Measurements from ENCODE around the gene TIAM1. TPM values are rescaled to one million over a fixed set of nuclear protein-coding genes. Genes with fewer than 3 reads are reported as not detected.
A peak's percentile ranks its signal among the peaks of the same experiment; 100 is the strongest.

Gene TIAM1, protein sequence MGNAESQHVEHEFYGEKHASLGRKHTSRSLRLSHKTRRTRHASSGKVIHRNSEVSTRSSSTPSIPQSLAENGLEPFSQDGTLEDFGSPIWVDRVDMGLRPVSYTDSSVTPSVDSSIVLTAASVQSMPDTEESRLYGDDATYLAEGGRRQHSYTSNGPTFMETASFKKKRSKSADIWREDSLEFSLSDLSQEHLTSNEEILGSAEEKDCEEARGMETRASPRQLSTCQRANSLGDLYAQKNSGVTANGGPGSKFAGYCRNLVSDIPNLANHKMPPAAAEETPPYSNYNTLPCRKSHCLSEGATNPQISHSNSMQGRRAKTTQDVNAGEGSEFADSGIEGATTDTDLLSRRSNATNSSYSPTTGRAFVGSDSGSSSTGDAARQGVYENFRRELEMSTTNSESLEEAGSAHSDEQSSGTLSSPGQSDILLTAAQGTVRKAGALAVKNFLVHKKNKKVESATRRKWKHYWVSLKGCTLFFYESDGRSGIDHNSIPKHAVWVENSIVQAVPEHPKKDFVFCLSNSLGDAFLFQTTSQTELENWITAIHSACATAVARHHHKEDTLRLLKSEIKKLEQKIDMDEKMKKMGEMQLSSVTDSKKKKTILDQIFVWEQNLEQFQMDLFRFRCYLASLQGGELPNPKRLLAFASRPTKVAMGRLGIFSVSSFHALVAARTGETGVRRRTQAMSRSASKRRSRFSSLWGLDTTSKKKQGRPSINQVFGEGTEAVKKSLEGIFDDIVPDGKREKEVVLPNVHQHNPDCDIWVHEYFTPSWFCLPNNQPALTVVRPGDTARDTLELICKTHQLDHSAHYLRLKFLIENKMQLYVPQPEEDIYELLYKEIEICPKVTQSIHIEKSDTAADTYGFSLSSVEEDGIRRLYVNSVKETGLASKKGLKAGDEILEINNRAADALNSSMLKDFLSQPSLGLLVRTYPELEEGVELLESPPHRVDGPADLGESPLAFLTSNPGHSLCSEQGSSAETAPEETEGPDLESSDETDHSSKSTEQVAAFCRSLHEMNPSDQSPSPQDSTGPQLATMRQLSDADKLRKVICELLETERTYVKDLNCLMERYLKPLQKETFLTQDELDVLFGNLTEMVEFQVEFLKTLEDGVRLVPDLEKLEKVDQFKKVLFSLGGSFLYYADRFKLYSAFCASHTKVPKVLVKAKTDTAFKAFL (N-terminal part only)
- total RNA-seq (1 to 10 TPM in 2 of 4 donors, under 1 TPM in 2; 0.75 to 1.7 (median 0.96) TPM), polyA plus RNA-seq (under 1 TPM; 0.21 to 0.35 (median 0.31) TPM)
- long read RNA-seq, donor 1: 0 reads
- long read RNA-seq, donor 2, partial matches to known transcripts: 0 of 1 reads
- long read RNA-seq, donor 2, other reads (novel, unspliced or antisense): 1 of 1 reads

DNA sequence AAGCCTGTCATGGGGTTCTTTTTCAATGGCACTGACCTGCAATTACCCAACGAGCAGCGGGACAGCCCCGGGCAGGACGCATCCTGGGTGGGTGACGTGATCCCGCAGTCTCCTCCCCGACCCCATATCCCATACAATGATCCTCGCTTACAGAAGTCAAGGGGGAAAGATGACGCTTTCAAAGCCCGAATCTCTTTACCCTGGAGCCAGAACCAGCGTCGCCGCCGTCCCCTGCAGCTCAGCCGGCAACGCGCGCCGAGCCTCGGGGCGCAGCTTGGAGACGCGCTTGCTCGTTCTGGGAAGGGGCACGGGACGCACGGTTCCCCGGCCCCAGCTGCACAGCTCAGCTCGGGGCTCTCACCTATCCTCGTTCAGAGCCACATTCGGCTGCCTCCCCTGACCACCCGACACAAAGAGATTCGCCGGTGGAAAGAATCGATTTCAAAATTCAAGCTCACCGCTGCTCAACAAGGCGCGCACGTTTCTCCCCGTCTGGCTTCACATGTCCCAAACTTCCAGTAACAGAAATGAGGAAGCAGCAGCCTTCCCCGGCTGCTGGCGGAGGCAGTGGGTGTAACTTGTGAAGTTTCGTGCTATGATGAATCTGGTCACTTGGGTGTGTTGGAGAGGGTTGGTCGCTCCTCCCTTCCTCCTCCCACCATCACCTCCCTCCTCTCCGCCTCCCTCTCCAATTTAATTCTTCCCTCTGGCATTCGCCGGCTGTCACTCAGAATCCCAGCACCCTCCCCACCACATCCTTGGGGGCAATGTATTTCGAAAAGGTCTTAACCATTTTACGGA is at the start of gene TIAM1:
TIAM1 (minus strand) TSS at position 582 of the 801 bp plus-strand sequence. CDS start 77,289 bp downstream, outside the sequence.
- H3K36me3 ChIP-seq (ENCODE audit: insufficient read depth in 1 of 2, low read depth in 1 of 2): no peaks in the 10 kb centered on the region
- peak within 1 kb of the TSS; percentile 50 for H3K4me3 ChIP-seq
- no peaks in the 10 kb centered on the region for H3K4me1 ChIP-seq
- intact Hi-C loops (cut with DNase I): no loop called here
- 0 to 1% (median 1%) methylated on average over 47 to 49 of the region's 49 CpGs for WGBS, 3 donors
- no peak within 1 kb of the TSS for H3K27ac ChIP-seq
- no peaks in the 10 kb centered on the region for H3K9me3 ChIP-seq
- peak; percentile 58 to 74 for DNase-seq
- H3K27me3 ChIP-seq (ENCODE audit: insufficient read depth in 3 of 3, low read length in 2 of 3): peaks cover 0 to 22% (median 3%) of the 10 kb centered on the region in 3 donors
- TF ChIP-seq, protein P1, sequence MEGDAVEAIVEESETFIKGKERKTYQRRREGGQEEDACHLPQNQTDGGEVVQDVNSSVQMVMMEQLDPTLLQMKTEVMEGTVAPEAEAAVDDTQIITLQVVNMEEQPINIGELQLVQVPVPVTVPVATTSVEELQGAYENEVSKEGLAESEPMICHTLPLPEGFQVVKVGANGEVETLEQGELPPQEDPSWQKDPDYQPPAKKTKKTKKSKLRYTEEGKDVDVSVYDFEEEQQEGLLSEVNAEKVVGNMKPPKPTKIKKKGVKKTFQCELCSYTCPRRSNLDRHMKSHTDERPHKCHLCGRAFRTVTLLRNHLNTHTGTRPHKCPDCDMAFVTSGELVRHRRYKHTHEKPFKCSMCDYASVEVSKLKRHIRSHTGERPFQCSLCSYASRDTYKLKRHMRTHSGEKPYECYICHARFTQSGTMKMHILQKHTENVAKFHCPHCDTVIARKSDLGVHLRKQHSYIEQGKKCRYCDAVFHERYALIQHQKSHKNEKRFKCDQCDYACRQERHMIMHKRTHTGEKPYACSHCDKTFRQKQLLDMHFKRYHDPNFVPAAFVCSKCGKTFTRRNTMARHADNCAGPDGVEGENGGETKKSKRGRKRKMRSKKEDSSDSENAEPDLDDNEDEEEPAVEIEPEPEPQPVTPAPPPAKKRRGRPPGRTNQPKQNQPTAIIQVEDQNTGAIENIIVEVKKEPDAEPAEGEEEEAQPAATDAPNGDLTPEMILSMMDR (IDR thresholded peaks at IDR 0.05): no peak
- ATAC-seq: peak in 2 of 4 donors; percentile 51 to 75

DNA sequence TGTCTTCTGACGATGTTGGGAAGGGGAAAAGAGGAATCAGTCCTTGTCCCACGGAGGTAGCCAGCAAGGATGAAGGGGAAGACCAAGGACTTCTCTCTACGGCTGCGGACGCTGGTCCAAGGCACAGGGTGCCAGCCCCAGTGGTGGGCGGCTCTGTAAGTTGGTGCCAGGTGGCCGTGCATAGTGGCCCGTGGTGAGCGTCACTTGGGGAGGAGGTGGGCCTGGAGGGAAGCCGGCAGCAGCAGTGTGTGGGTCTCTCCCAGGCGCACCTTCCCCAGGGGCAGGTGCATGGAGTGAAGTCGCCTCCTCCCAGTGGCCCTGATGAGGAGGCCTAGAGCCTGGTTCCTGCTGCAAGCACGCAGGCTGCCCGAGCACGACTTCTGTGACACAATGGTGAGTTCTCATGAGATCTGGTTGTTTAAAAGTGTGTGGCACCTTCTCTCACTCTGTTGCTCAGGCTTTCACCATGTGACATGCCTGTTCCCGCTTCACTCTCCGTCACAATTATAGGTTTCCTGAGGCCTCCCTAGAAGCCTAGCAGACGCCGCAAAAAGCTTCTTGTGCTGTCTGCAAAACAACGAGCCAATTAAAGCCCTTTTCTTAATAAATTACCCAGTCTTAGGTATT is 43.6 kb upstream of the TIAM1 start:
- Histone ChIP-seq H3K4me3 (no peak overlapping the region), H3K36me3 (ENCODE audit: insufficient read depth in 1 of 2, low read depth in 1 of 2) (no peaks in the 10 kb centered on the region), H3K9me3 (no peaks in the 10 kb centered on the region), H3K27me3 (ENCODE audit: insufficient read depth in 3 of 3, low read length in 2 of 3) (no peaks in the 10 kb centered on the region), H3K27ac (no peak overlapping the region), H3K4me1 (no peaks in the 10 kb centered on the region)
- ATAC-seq (no peak), DNase-seq (no peak)
- intact Hi-C loops (cut with DNase I): no loop called here
- TF ChIP-seq, protein P1 (IDR thresholded peaks at IDR 0.05): no peak
- 82 to 84% (median 84%) methylated on average over 19 to 20 of the region's 20 CpGs for WGBS, 3 donors

DNA sequence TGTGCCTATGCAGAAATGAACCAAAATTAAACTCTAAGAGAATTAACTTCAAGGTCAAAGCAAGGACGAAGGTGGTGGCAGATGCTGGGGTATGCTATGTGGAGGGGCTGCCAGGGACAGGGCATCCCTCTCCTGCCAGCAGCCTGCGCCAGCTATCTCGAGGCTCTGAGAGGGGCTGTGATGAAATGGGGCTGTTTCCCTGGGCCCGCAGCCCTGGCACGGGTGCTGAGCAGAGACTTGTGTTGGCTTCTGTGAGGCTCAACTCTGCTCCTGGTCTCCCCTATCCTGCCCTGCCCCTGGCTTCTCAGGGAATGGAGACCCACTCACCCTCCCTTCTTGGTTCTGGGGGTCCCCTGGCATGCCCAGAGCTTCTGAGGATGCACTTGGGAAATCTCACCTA is 41.9 kb upstream of the TIAM1 start:
- ATAC-seq: no peak
- H3K4me1 ChIP-seq: no peaks in the 10 kb centered on the region
- H3K27ac ChIP-seq: no peak overlapping the region
- TF ChIP-seq, protein P1 (IDR thresholded peaks at IDR 0.05): no peak
- H3K27me3 ChIP-seq (ENCODE audit: insufficient read depth in 3 of 3, low read length in 2 of 3): no peaks in the 10 kb centered on the region
- intact Hi-C loops (cut with DNase I): no loop called here
- WGBS, 3 donors: 50 to 57% (median 53%) methylated on average over 5 of the region's 5 CpGs
- no peak overlapping the region for H3K4me3 ChIP-seq
- no peak for DNase-seq
- no peaks in the 10 kb centered on the region for H3K9me3 ChIP-seq
- no peaks in the 10 kb centered on the region for H3K36me3 ChIP-seq (ENCODE audit: insufficient read depth in 1 of 2, low read depth in 1 of 2)

Measured in psoas muscle (tissue), 8 donors.